ENCODE data around the gene SPTB.

Gene SPTB

DNA sequence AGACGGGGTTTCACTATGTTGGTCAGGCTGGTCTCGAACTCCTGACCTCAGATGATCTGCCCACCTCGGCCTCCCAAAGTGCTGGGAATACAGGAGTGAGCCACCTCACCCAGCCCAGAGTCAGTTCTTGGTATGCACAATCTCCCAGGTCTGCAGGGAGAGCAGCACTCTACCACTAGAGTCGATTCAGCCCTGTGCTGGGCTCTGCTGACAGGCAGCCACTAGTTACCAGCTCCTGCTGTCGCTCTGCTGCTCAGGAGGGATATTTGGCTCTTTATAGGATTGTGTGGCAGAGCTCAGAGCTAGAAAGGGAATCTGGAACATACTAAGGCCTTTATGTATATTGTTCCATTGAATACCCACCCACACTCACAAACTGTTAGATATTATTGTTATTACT lies 44.3 kb downstream of the SPTB start:
- no peak for DNase-seq (ENCODE audit: low read depth)
- no peak for TF ChIP-seq CTCF (IDR thresholded peaks at IDR 0.05; ENCODE audit: insufficient read depth, low read depth, low read length, missing control alignments)
- H3K4me3 ChIP-seq (ENCODE audit: low read depth, low read length): no peak overlapping the region

GRCh38 chr14:64834965-64835364 lies 44.7 kb downstream of the SPTB start:
- TF ChIP-seq CTCF (IDR thresholded peaks at IDR 0.05; ENCODE audit: insufficient read depth, low read depth, low read length, missing control alignments): no peak
- H3K4me3 ChIP-seq (ENCODE audit: low read depth, low read length): no peak overlapping the region
- DNase-seq (ENCODE audit: low read depth): no peak

- TF ChIP-seq CTCF (IDR thresholded peaks at IDR 0.05; ENCODE audit: insufficient read depth, low read depth, low read length, missing control alignments): no peak
- no peak for DNase-seq (ENCODE audit: low read depth)
- H3K4me3 ChIP-seq (ENCODE audit: low read depth, low read length): no peak overlapping the region
These were observed 48.3 kb downstream of the SPTB start for GRCh38 chr14:64831419-64831818.

DNA sequence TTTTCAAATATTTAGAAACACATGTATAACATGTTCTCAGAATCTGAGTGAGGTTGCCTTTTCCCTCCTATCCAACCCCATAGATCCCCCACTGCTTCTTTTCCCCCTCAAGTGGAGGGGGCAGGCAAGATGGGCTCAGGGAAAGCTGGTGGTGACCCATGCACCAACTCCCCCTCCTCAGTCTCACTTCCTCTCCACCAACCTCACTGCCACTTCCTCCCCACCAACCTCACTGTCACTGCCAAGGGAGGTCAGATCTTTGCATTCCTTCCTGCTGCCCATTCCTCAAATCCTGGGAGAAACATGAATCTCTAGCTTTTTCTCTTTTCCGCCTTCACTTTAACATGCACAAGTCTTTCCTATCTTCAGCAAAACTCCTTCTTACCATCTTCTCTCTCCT lies 48.7 kb downstream of the SPTB start:
- no peak for DNase-seq (ENCODE audit: low read depth)
- H3K4me3 ChIP-seq (ENCODE audit: low read depth, low read length): no peak overlapping the region
- TF ChIP-seq CTCF (IDR thresholded peaks at IDR 0.05; ENCODE audit: insufficient read depth, low read depth, low read length, missing control alignments): no peak

DNA sequence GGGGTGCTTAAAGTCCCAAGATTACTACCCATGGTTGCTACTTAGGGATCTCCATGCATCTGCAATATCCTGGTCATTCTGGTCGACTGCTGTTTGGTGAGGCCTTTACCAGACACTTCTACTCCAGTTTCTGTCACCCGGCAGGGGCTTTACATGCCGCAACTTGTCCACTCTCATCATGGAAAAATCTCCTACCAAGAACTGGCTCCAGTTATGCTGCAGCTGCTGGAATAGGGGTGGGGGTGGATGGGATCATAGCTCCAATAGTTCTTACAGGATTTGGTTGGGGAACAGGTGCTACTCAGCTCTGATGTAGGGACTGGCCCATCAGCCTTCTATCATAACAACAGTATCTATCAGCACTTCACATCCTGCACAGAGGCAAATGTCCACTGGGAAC lies 51.6 kb downstream of the SPTB start:
- no peak for DNase-seq (ENCODE audit: low read depth)
- no peak overlapping the region for H3K4me3 ChIP-seq (ENCODE audit: low read depth, low read length)
- no peak for TF ChIP-seq CTCF (IDR thresholded peaks at IDR 0.05; ENCODE audit: insufficient read depth, low read depth, low read length, missing control alignments)

DNA sequence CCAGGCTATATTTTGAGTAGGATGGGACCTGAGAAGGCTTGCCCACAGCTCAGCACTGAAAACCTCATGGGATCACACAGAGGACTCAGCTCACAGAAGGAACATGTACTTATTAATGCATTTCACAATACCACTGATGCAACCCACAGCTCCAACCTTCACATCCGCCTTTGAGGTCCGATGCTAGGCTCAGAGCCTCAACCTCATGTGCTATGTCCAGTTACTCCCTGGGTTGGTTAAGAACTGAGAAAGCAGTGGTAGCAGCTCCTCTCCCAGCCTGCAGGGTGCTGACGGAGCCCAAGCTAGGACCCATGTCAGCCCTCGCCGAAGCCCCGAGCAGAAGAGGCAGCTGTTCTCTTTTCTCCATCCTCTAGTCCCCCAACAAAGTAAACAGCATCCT lies 52.9 kb downstream of the SPTB start:
- no peak for DNase-seq (ENCODE audit: low read depth)
- no peak overlapping the region for H3K4me3 ChIP-seq (ENCODE audit: low read depth, low read length)
- no peak for TF ChIP-seq CTCF (IDR thresholded peaks at IDR 0.05; ENCODE audit: insufficient read depth, low read depth, low read length, missing control alignments)

GRCh38 chr14:64826333-64826732 lies 53.4 kb downstream of the SPTB start:
- no peak for DNase-seq (ENCODE audit: low read depth)
- H3K4me3 ChIP-seq (ENCODE audit: low read depth, low read length): no peak overlapping the region
- no peak for TF ChIP-seq CTCF (IDR thresholded peaks at IDR 0.05; ENCODE audit: insufficient read depth, low read depth, low read length, missing control alignments)

All from GM12865 (cell line).